Activated naive CD8-positive, alpha-beta T cell treated with anti-CD3 and anti-CD28 coated beads, Interleukin-2, amount 50 U/mL, for 24 hours (primary cell): ENCODE data around the gene NTF4.
"Not testable (repeated sequence)": the region's sequence is repeated elsewhere in the genome, so short reads cannot be mapped to it uniquely, and the experiment has no call there.

Experiments used
- ATAC-seq: fragments of 150-1000 bp; cut with Tn5 transposase; one replicate; pipeline ENCODE4 v1.10.0; 2021
- DNase-seq: peaks from one replicate; pipeline ENCODE4 v3.0.0; 2021
- H3K27ac Mint-ChIP-seq: one replicate; pipeline ENCODE4 v1.8.0; 2021; ENCODE audit warnings: mild to moderate bottlenecking, mixed read lengths
- H3K27me3 Mint-ChIP-seq: one replicate; pipeline ENCODE4 v1.8.0; 2021; ENCODE audit warnings: mixed read lengths
- H3K36me3 Mint-ChIP-seq: one replicate; pipeline ENCODE4 v1.8.0; 2021; ENCODE audit warnings: low read depth, mixed read lengths
- H3K4me1 Mint-ChIP-seq: one replicate; pipeline ENCODE4 v1.8.0; 2021; ENCODE audit warnings: mixed read lengths
- H3K4me3 Mint-ChIP-seq: one replicate; pipeline ENCODE4 v1.8.0; 2021; ENCODE audit warnings: mild to moderate bottlenecking, moderate library complexity, mixed read lengths
- H3K9me3 Mint-ChIP-seq: one replicate; pipeline ENCODE4 v1.8.0; 2021; ENCODE audit warnings: mixed read lengths

NTF4 gene

DNA sequence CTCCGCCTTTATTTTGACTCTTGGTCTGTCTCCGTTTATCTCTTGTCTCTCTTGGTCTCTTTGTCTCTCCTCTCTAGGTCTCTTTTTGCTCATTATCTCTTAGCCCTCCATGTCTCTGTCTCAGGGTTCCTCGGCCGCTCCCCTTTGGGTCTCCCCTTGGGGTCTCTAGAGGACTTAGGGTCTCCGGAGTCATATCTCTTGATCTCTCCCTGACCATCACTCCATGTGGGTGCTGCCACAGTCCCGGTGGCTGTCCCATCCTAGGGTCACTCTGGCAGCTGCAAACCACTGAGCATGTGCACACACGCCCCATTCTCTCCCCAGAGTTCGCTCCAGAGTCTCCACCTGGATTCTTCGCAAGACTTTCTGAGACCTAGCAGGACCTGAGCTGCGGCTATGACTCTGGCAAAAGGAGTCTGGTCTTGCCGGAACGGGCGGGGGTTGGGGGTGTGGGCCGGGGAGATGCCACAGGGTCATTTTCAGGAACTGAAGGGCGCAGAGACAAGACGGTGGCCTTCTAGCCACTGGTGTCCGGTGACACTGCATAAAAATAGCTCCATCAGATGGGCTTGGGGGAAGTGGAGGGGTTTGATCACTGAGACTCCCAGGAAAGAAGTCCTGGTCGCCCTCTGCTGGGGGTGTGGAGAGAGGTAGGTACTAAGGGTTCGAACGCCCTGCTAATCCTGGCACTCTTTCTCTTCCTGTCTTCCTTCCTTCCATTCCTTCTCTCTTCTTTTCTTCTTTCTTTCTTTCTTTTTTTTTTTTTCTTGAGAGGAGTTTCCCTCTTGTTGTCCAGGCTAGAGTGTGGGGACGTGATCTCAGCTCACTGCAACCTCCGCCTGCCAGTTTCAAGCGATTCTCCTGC lies 9.1 kb upstream of the NTF4 start:
- DNase-seq (no peak), ATAC-seq (no peak)
- H3K4me1 Mint-ChIP-seq, result peaks cover 10% of the 10 kb centered on the region
- H3K9me3 Mint-ChIP-seq, result no peaks in the 10 kb centered on the region
- H3K36me3 Mint-ChIP-seq, result peaks cover 5% of the 10 kb centered on the region
- peak overlapping the region; percentile 8 for H3K4me3 Mint-ChIP-seq
- no peak overlapping the region for H3K27ac Mint-ChIP-seq
- peaks cover 53% of the 10 kb centered on the region for H3K27me3 Mint-ChIP-seq

DNA sequence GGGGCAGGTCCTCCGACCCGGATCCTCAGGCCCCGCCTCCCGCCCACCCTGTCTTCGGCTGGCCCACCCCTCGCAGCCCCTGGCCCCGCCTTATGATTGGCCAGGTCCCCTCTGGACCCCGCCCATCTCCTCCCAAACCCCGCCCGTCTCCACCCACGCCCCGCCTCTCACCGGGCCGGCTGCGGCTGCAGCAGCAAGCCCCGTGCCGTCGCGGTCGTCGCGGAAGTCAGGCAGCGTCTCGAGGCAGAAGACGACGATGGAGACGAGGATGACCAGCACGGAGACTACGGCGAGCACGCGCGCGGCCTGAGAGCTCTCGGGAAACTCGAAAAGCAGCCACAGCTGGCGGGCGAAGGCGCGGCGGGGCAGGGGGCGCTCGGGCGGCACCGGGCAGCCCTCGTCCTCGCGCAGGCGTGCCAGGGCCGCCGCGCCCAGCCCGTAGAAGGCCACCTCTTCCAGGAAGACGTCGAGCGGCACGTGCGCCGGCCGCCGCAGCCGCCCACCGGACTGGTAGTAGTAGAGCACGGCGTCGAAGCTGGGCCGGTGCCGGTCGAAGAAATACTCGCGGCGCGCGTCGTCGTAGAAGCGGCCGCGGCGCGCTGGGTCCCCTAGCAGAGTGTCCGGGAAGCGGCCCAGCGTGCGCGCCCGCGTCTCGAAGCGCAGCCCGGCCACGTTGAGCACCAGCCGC lies 7.4 kb upstream of the NTF4 start:
- H3K4me3 Mint-ChIP-seq, result no peak overlapping the region
- DNase-seq, result peak; percentile 33
- H3K27ac Mint-ChIP-seq, result no peak overlapping the region
- H3K9me3 Mint-ChIP-seq, result no peaks in the 10 kb centered on the region
- peaks cover 10% of the 10 kb centered on the region for H3K4me1 Mint-ChIP-seq
- ATAC-seq, result no peak
- H3K36me3 Mint-ChIP-seq, result peaks cover 5% of the 10 kb centered on the region
- H3K27me3 Mint-ChIP-seq, result peaks cover 61% of the 10 kb centered on the region

DNA sequence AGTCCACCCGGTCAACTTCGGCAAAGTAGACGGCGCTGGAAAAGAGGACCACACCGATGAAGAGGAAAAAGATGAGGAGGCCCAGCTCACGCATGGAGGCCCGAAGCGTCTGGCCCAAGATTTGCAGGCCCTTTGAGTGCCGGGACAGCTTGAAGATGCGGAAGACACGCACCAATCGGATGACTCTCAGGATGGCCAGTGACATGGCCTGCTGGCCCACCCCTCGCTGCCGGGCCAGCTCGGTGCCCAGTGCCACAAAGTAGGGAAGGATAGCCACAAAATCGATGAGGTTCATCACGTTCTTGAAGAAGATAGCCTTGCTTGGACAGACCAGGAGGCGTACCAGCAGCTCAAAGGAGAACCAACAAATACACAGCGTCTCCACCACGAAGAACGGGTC lies 5.8 kb upstream of the NTF4 start:
- Mint-ChIP-seq H3K9me3 (no peaks in the 10 kb centered on the region), H3K27me3 (peaks cover 70% of the 10 kb centered on the region), H3K36me3 (peaks cover 5% of the 10 kb centered on the region), H3K4me3 (no peak overlapping the region), H3K4me1 (peaks cover 10% of the 10 kb centered on the region), H3K27ac (no peak overlapping the region)
- no peak for DNase-seq
- no peak for ATAC-seq

DNA sequence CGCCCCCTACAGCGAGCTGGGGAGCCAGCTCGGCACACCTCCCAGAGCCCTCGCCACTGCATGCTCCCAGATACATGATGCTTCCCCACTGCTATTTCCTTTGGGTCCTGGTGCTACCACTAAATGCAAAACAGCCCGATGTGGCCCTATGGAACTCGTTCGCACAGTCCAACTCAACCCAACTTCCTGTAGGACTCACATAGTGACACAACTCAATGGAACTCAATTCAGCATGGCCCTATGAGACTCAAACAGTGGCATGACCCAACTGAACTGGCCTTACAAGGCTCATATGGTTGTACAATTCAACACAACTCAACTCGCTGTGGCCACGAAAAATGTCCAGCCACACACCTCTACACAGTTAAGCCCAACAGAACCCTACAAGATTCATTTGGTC lies 4.4 kb upstream of the NTF4 start:
- peaks cover 5% of the 10 kb centered on the region for H3K36me3 Mint-ChIP-seq
- peaks cover 67% of the 10 kb centered on the region for H3K27me3 Mint-ChIP-seq
- H3K4me3 Mint-ChIP-seq, result no peak overlapping the region
- ATAC-seq (no peak), DNase-seq (no peak)
- H3K9me3 Mint-ChIP-seq, result no peaks in the 10 kb centered on the region
- no peak overlapping the region for H3K27ac Mint-ChIP-seq
- peaks cover 10% of the 10 kb centered on the region for H3K4me1 Mint-ChIP-seq

DNA sequence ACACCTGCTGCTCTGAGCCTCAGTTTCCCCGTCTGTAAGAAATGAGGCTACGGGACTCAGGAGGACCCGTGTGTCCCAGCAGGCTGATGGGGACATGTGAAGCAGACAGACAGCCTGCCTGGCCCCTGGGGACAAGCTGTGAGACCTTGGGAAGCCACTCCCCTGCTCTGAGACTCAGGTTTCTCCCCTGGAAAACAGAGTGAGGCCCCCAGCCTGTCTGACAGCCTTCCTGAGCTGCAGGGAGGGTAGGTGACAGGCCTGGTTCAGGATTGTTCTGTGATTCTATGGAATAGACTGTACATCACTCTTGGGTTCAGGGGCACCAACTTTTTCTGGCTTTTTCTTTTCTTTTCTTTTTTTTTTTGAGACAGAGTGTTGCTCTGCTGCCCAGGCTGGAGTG lies 2.9 kb upstream of the NTF4 start:
- Mint-ChIP-seq H3K9me3 (no peaks in the 10 kb centered on the region), H3K27me3 (peaks cover 63% of the 10 kb centered on the region), H3K27ac (no peak overlapping the region), H3K4me1 (no peaks in the 10 kb centered on the region), H3K4me3 (no peak overlapping the region), H3K36me3 (peaks cover 3% of the 10 kb centered on the region)
- no peak for ATAC-seq
- no peak for DNase-seq

DNA sequence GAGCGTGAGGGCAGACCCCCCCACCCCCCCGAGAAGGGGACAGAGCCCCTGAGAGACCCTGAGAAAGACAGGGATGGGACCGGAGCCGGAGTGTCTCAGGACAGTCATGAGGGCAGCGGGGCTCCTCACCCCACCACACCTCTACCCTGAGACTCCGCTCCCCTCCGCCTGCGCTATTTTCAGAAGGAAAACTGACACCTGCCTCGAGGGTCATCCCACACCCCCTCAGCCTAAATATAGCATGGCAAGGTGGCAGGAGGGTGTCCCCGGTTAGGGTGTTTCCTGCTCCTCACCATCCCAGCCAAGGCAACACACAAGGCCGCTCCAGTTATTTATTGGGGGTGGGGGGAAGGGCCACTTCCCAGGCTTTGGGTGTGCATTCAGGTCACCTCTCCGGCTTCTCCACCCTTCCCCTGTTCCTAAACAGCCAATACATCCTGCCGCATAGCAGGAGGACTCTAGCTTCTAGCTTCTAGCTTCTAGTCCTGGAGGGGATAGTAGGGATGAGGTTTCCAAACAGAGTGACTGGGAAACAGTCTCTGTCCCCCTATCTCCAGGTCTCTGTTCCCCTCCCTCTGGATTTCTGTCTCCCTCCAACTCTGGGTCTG lies 1.4 kb upstream of the NTF4 start:
- Mint-ChIP-seq H3K27me3 (peaks cover 54% of the 10 kb centered on the region), H3K9me3 (no peaks in the 10 kb centered on the region), H3K36me3 (peaks cover 3% of the 10 kb centered on the region), H3K4me3 (no peak overlapping the region), H3K4me1 (no peaks in the 10 kb centered on the region), H3K27ac (no peak overlapping the region)
- DNase-seq, result no peak
- no peak for ATAC-seq

DNA sequence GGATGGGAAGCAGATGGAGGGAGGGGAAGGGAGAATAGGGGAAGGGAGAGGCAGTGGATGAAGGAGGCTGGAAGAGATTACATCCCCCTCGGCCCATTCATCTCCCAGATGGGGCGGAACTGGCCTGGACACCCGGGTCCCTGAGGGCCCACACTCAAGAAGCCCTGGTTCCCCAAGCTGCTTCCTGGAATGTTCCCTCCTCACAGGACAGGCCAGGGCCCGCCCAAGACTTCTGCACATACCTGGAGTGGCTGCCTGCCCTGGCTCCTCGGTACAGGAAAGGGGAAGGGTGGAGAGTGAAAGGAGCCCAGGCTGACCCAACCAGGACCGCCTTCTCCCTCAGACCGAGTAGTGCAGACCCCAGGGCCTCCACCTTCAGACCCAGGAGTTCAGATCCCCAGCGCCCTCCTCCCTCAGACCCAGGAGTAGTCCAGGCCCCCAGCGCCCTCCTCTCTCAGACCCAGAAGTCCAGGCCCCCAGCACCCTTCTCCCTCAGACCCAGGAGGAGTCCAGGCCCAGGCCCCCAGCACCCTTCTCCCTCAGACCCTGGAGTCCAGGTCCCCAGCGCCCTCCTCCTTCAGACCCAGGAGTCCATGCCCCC lies 489 bp downstream of the NTF4 start:
- DNase-seq (no peak), ATAC-seq (no peak)
- no peak overlapping the region for H3K4me3 Mint-ChIP-seq
- H3K36me3 Mint-ChIP-seq, result no peaks in the 10 kb centered on the region
- H3K4me1 Mint-ChIP-seq, result no peaks in the 10 kb centered on the region
- H3K9me3 Mint-ChIP-seq, result no peaks in the 10 kb centered on the region
- H3K27me3 Mint-ChIP-seq, result peaks cover 57% of the 10 kb centered on the region
- H3K27ac Mint-ChIP-seq, result no peak overlapping the region

DNA sequence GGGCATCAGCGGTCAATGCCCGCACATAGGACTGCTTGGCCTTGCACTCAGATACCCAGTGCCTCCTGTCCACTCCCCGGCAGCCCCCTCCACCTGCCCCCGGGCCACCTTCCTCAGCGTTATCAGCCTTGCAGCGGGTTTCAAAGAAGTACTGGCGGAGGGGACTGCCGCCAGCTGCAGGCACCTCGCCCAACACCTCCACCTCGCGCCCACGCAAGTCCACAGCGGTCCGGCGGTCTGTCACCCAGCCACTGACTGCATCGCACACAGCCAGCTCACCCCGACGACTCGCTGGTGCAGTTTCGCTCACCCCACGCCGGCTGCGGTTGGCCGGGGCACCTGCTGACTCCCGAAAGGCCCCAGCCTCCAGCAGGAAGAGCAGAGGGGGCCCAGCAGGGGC lies 3.2 kb downstream of the NTF4 start:
- Mint-ChIP-seq H3K36me3 (no peaks in the 10 kb centered on the region), H3K27me3 (peaks cover 64% of the 10 kb centered on the region), H3K9me3 (no peaks in the 10 kb centered on the region), H3K27ac (no peak overlapping the region), H3K4me1 (peaks cover 14% of the 10 kb centered on the region), H3K4me3 (no peak overlapping the region)
- ATAC-seq (no peak), DNase-seq (no peak)

DNA sequence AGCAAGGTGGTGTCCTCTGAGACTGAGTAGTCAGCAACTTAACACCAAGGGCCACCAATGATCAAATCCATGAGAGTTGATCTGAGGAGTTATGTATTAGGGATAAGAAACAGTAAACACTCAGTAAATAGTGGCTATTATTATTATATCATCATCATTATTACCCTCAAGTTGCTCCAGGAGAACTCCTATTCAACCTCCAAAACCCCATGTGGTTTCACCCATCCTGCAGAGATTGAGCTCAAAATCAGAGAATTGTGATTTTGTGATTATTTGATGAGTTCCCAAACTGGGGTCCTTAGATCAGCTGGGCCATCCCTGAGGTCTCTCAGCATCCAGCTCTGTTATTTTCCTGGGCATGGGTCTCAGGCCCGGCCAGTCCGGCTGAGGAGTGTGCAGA lies 3.6 kb downstream of the NTF4 start:
- DNase-seq, result no peak
- H3K36me3 Mint-ChIP-seq, result no peaks in the 10 kb centered on the region
- ATAC-seq, result no peak
- no peaks in the 10 kb centered on the region for H3K9me3 Mint-ChIP-seq
- peaks cover 17% of the 10 kb centered on the region for H3K4me1 Mint-ChIP-seq
- peaks cover 63% of the 10 kb centered on the region for H3K27me3 Mint-ChIP-seq
- no peak overlapping the region for H3K4me3 Mint-ChIP-seq
- no peak overlapping the region for H3K27ac Mint-ChIP-seq

DNA sequence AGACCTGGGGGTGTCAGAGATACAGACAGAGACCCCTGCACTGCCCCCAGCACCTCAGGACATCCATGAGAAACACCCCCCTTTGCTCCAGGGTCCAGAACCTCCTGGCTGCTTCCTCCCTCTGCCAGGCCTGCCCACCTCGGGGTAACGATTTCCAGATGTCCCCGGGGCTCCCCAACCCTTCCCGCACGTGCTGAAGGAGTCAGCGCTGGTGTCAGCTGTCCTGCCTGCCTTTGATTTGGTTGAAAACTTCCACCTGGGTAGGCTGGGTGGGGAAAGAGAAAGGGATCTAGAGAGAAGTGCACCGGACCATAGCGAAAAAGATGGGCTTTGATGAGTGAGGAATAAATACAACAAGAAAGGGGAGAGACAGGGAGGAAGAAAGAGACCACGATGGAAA lies 5.6 kb downstream of the NTF4 start:
- Mint-ChIP-seq H3K27me3 (peaks cover 60% of the 10 kb centered on the region), H3K9me3 (no peaks in the 10 kb centered on the region), H3K4me1 (peaks cover 17% of the 10 kb centered on the region), H3K27ac (no peak overlapping the region), H3K4me3 (no peak overlapping the region), H3K36me3 (no peaks in the 10 kb centered on the region)
- DNase-seq, result no peak
- no peak for ATAC-seq

DNA sequence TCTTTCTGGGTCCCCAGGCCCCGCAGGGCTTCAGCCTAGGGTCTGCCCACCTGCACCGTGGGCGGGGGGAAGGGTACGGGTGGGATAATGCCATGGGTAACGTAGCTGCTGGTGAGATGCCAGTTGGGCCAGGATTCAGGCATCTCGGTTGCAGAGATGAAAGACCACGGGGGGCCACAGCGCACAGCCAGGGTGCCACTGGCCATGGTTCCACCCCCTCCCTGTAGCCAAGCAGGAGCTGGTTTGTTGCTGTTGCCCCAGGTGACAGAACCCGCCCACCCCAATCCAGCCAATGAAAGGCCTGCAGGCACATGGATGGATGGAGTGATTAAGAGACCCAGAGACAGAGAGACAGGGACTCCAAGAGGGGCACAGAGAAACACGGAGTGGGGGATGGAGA lies 6.1 kb downstream of the NTF4 start:
- no peak for ATAC-seq
- no peaks in the 10 kb centered on the region for H3K36me3 Mint-ChIP-seq
- no peak overlapping the region for H3K4me3 Mint-ChIP-seq
- H3K4me1 Mint-ChIP-seq, result peaks cover 17% of the 10 kb centered on the region
- peaks cover 56% of the 10 kb centered on the region for H3K27me3 Mint-ChIP-seq
- peak; percentile 34 for DNase-seq
- no peak overlapping the region for H3K27ac Mint-ChIP-seq
- H3K9me3 Mint-ChIP-seq, result no peaks in the 10 kb centered on the region

DNA sequence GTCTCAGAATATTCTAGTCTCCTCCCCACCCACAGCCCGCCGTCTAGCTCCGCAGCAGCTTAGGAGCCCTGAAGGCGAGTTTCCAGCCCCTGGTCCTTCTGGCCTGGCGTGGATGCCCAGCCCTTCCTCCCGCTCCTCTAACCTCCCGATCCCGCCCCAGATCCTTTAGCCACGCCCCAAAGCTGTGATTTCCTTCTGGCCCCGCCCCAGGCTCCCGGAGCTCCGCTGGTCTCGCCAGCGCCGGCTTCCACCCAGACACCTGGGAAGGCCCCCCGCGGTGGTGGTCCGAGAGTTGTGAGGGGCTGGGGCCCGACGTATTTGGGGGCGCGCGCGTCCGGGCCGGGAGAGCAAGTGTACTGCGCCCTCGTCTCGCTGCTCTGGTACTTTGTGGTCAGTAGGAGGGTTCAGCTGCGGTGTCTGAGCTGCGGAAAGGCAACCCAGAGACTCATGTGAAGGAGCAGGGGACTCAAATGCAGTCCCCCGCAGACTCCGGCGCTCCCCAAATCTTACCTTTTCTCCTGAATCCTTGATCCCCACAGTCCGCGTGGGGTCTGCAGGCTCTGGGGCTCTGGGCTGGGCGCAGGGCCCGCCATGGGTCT lies 6.9 kb downstream of the NTF4 start, which contains the start of gene CGB7:
TSS of gene CGB7 (minus strand) at position 114 of the 599 bp plus-strand sequence. CDS start 2,374 bp downstream, outside the sequence.
- Mint-ChIP-seq H3K27ac (no peak within 1 kb of the TSS), H3K27me3 (peaks cover 50% of the 10 kb centered on the region)

DNA sequence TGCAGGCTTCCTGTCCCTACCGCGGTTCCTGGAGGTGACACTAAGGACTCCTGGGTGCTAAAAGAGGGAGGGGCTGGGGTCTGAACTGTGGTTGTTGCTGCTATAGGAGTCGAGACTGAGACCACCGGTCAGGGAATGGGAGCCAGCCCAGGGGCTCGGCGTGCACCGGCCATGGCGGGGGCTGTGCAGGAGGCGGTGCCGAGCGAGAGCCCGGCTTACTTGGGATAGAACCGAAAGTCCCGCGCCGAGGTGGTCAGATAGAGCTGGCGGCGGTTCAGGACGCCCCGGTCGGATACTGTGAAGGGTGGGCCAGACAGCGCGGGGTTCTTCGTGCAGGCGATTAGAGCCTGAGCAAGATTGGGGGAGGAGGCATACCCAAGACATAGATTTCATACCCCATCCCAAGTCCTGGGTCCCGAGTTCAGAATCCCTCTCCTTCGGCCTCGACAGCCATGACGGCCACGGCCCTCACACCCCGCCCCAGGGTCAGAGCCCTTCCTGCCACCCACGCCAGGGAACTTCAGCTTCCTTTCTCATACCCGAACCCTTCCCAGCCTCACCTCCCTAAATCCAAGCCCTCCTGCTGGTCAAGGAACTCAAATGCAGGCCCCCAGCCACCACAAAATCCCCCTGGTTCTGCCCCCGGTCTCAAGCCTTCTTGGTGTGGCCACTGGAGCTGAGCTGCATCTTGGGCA lies 7.6 kb downstream of the NTF4 start:
- not testable (repeated sequence) for H3K27ac Mint-ChIP-seq, DNase-seq, H3K36me3 Mint-ChIP-seq, H3K9me3 Mint-ChIP-seq
- ATAC-seq, result peak; percentile 14
- Mint-ChIP-seq H3K27me3 (peaks cover 50% of the 10 kb centered on the region), H3K4me1 (peaks cover 17% of the 10 kb centered on the region), H3K4me3 (peak overlapping the region; percentile 58)

More for the DNA sequence above, 6.9 kb downstream of the NTF4 start, which contains the start of gene CGB7:
- DNase-seq (peak; percentile 48), ATAC-seq (no peak)
- Mint-ChIP-seq H3K4me3 (peak within 1 kb of the TSS; percentile 58), H3K36me3 (no peaks in the 10 kb centered on the region), H3K4me1 (peaks cover 17% of the 10 kb centered on the region), H3K9me3 (no peaks in the 10 kb centered on the region)
